Measurements from ENCODE around the gene BCL2L12.
"Not testable (repeated sequence)": the region's sequence is repeated elsewhere in the genome, so short reads cannot be mapped to it uniquely, and the experiment has no call there.

Gene BCL2L12

GRCh38 chr19:49665351-49666119 is at the start of gene BCL2L12, which contains the start of gene IRF3:
Gene BCL2L12 (plus strand): TSS chr19:49665933. CDS start chr19:49666693, 760 bp downstream.
Gene IRF3 (minus strand): TSS chr19:49665857. CDS start chr19:49664838, 1,019 bp downstream.
- peak; percentile 85 for DNase-seq

GRCh38 chr19:49616532-49616931 is 49.2 kb upstream of the BCL2L12 start:
- no peak for DNase-seq

GRCh38 chr19:49616945-49617344 is 48.8 kb upstream of the BCL2L12 start:
- DNase-seq: no peak

- DNase-seq: not testable (repeated sequence)
Observed at GRCh38 chr19:49617860-49618259, 47.9 kb upstream of the BCL2L12 start.

- DNase-seq: no peak
Observed at GRCh38 chr19:49624967-49625910, 40.5 kb upstream of the BCL2L12 start.

GRCh38 chr19:49626226-49626625 is 39.5 kb upstream of the BCL2L12 start:
- no peak for DNase-seq

GRCh38 chr19:49629659-49630058 is 36.1 kb upstream of the BCL2L12 start:
- DNase-seq: no peak

GRCh38 chr19:49631014-49631588 is 34.6 kb upstream of the BCL2L12 start:
- DNase-seq: no peak

GRCh38 chr19:49631610-49632192 is 34.0 kb upstream of the BCL2L12 start:
- DNase-seq: no peak

- DNase-seq: no peak
Observed at GRCh38 chr19:49632576-49632975, 33.2 kb upstream of the BCL2L12 start.

- not testable (repeated sequence) for DNase-seq
Observed at GRCh38 chr19:49633273-49633672, 32.5 kb upstream of the BCL2L12 start.

GRCh38 chr19:49635530-49636232 is 30.1 kb upstream of the BCL2L12 start:
- no peak for DNase-seq

- no peak for DNase-seq
Observed at GRCh38 chr19:49636233-49636932, 29.4 kb upstream of the BCL2L12 start.

GRCh38 chr19:49637821-49638738 is 27.7 kb upstream of the BCL2L12 start:
- DNase-seq: no peak

GRCh38 chr19:49639401-49640112 is 26.2 kb upstream of the BCL2L12 start:
- DNase-seq: no peak

GRCh38 chr19:49640113-49640898 is 25.4 kb upstream of the BCL2L12 start, which contains the start of gene RRAS:
Gene RRAS (minus strand): TSS chr19:49640143. CDS start chr19:49640098, 45 bp downstream.
- DNase-seq: peak; percentile 99

GRCh38 chr19:49641688-49642491 is 23.8 kb upstream of the BCL2L12 start, which contains the start of gene SCAF1:
Gene SCAF1 (plus strand): TSS chr19:49642209. CDS start chr19:49645027, 2,818 bp downstream.
- DNase-seq: peak; percentile 97

All from NCI-H1694 treated with DMSO at 0.1 percent for 48 hours (cell line).